GM23338 (cell line): ENCODE measurements around the gene NFKBIA. TPM values are rescaled to one million over a fixed set of nuclear protein-coding genes. Genes with fewer than 3 reads are reported as not detected.
"Not testable (repeated sequence)": the region's sequence is repeated elsewhere in the genome, so short reads cannot be mapped to it uniquely, and the experiment has no call there.

Experiments
- ATAC-seq: fragments of 200-7000 bp; cut with Tn5 transposase; 3 replicates; pipeline ENCODE4 v1.9.1; 2020
- DNase-seq: peaks from one replicate; pipeline ENCODE4 v3.0.0-alpha.2; 2015; ENCODE audit warnings: low spot score
- H2AFZ ChIP-seq: fragments of 200-600 bp; sonication (generic); 2 replicates; pipeline ENCODE4 v1.8.0; 2016; ENCODE audit warnings: antibody characterized with exemption, mild to moderate bottlenecking, moderate library complexity
- H3F3A ChIP-seq: fragments of 200-600 bp; sonication (generic); replicated peaks from 2 replicates; pipeline ENCODE4 v1.8.0; 2017; ENCODE audit warnings: antibody characterized with exemption, mixed run types, low read depth
- H3K27ac ChIP-seq: fragments of 200-600 bp; sonication (generic); 2 replicates; pipeline ENCODE4 v1.6.1; 2016; ENCODE audit warnings: low read depth
- H3K27me3 ChIP-seq: fragments of 200-600 bp; sonication (generic); 2 replicates; pipeline ENCODE4 v1.8.0; 2016; ENCODE audit warnings: mild to moderate bottlenecking, mixed run types, moderate library complexity; ENCODE audit not compliant: insufficient read depth
- H3K36me3 ChIP-seq: fragments of 200-600 bp; sonication (generic); 2 replicates; pipeline ENCODE4 v1.8.0; 2016; ENCODE audit warnings: mild to moderate bottlenecking; ENCODE audit not compliant: insufficient read depth
- H3K4me1 ChIP-seq: fragments of 200-600 bp; sonication (generic); 2 replicates; pipeline ENCODE4 v1.8.0; 2016; ENCODE audit warnings: mild to moderate bottlenecking, moderate library complexity; ENCODE audit not compliant: insufficient read depth
- H3K4me2 ChIP-seq: fragments of 200-600 bp; sonication (generic); 2 replicates; pipeline ENCODE4 v1.7.1; 2017; ENCODE audit warnings: mixed run types
- H3K4me3 ChIP-seq: fragments of 200-600 bp; sonication (generic); 2 replicates; pipeline ENCODE4 v1.6.1; 2016; ENCODE audit warnings: mixed run types
- H3K79me2 ChIP-seq: fragments of 200-600 bp; sonication (generic); replicated peaks from 2 replicates; pipeline ENCODE4 v1.8.0; 2017; ENCODE audit warnings: mild to moderate bottlenecking; ENCODE audit not compliant: insufficient read depth
- H3K9me2 ChIP-seq: fragments of 200-600 bp; sonication (generic); 2 replicates; pipeline ENCODE4 v1.8.0; 2017; ENCODE audit not compliant: insufficient read depth
- H4K20me1 ChIP-seq: fragments of 200-600 bp; sonication (generic); replicated peaks from 2 replicates; pipeline ENCODE4 v1.8.0; 2017; ENCODE audit warnings: mild to moderate bottlenecking; ENCODE audit not compliant: insufficient read depth
- H3K27ac Mint-ChIP-seq: 2 replicates; pipeline ENCODE4 v1.8.0; 2020; ENCODE audit warnings: inconsistent platforms, mild to moderate bottlenecking, moderate library complexity, mixed read lengths
- H3K27me3 Mint-ChIP-seq: 3 replicates; pipeline ENCODE4 v1.8.0; 2022; ENCODE audit warnings: low read depth, mild to moderate bottlenecking, moderate library complexity, mixed read lengths, inconsistent platforms; ENCODE audit not compliant: insufficient read depth, poor library complexity
- H3K36me3 Mint-ChIP-seq: 3 replicates; pipeline ENCODE4 v1.8.0; 2021; ENCODE audit warnings: low read depth, mild to moderate bottlenecking, inconsistent platforms, moderate library complexity, mixed read lengths
- H3K4me1 Mint-ChIP-seq: 3 replicates; pipeline ENCODE4 v1.8.0; 2020; ENCODE audit warnings: mild to moderate bottlenecking, inconsistent platforms, mixed read lengths
- H3K4me3 Mint-ChIP-seq: 3 replicates; pipeline ENCODE4 v1.8.0; 2021; ENCODE audit warnings: moderate library complexity, mild to moderate bottlenecking, inconsistent platforms, mixed read lengths
- H3K9me3 Mint-ChIP-seq: 3 replicates; pipeline ENCODE4 v1.8.0; 2020; ENCODE audit warnings: moderate library complexity, mild to moderate bottlenecking, inconsistent platforms, mixed read lengths
- EZH2phosphoT487 ChIP-seq: fragments of 200-600 bp; sonication (generic); IDR thresholded peaks from one replicate; pipeline ENCODE4 v1.8.1; 2018; ENCODE audit warnings: antibody characterized with exemption; ENCODE audit not compliant: unreplicated experiment
- NANOG ChIP-seq: IDR thresholded peaks from 2 replicates; pipeline ENCODE4 v1.6.1; 2016; ENCODE audit warnings: antibody characterized with exemption, borderline replicate concordance
- ZNF114 ChIP-seq: fragments of 250-450 bp; sonication (Bioruptor Pico); IDR thresholded peaks from 2 replicates; pipeline ENCODE4 v1.5.0; 2020; ENCODE audit warnings: mild to moderate bottlenecking, moderate library complexity
- polyA plus RNA-seq: library from polyadenylated mRNA; unstranded; fragments of >200 nt; fragmentation: Nextera tagmentation; extraction: Ambion mirVana; gene quantifications from 2 replicates; pipeline ENCODE4 v1.2.1, GENCODE V29; 2016
- total RNA-seq: library from RNA; depleted of rRNA; stranded (reverse); fragments of >200 nt; shearing (Covaris generic); gene quantifications from 2 replicates; pipeline ENCODE4 v1.2.3, GENCODE V29; 2014
- TF ChIP-seq, protein P1 (sequence below), 2 experiments: fragments of 200-600 bp in 1 of 2; sonication (generic) in 1 of 2; conservative IDR thresholded peaks; 2 replicates each; pipeline versions ENCODE4 v1.5.1 to v1.6.1; 2016 to 2017; ENCODE audit warnings: antibody characterized with exemption in 2 of 2, low read depth in 2 of 2, mild to moderate bottlenecking in 2 of 2, moderate library complexity in 1 of 2

The NFKBIA gene
- total and polyA plus RNA-seq, 2 experiments from 2014 or later: 33.4 to 41.3 TPM

DNA sequence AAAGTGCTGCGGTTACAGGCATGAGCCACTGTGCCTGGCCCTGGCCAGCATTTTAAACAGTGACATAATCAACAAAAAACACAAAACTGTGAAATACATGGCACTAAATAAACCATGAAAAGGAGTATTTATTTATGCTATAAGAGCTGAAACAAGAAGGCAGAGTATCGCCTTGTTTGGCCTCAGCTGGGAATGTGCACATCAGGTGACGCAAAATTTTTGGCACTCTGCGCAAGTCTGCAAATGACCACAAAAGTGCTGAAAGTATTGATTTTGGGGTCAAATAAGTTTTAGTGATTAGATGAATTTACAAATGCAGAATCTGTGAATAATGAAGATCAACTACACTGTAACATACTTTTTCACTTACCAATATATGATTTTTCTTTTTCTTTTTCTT is 36.6 kb upstream of the NFKBIA start:
- Histone ChIP-seq H3K9me2 (peaks cover 5% of the 10 kb centered on the region; the same call in 1 of the 2 replicates), H3K4me3 (no peak overlapping the region), H3K79me2 (no peaks in the 10 kb centered on the region), H3K4me1 (no peaks in the 10 kb centered on the region), H3K27ac (no peak overlapping the region), H3K27me3 (no peaks in the 10 kb centered on the region), H3K36me3 (no peaks in the 10 kb centered on the region), H3F3A (no peaks in the 10 kb centered on the region), H4K20me1 (no peaks in the 10 kb centered on the region), H2AFZ (no peak overlapping the region), H3K4me2 (no peak overlapping the region)
- no peak for ATAC-seq
- DNase-seq: no peak
- no peaks in the 10 kb centered on the region for H3K9me3 Mint-ChIP-seq
- H3K27me3 Mint-ChIP-seq: peaks cover 3% of the 10 kb centered on the region
- H3K36me3 Mint-ChIP-seq: no peaks in the 10 kb centered on the region
- H3K27ac Mint-ChIP-seq: no peak overlapping the region
- TF ChIP-seq, protein P1, sequence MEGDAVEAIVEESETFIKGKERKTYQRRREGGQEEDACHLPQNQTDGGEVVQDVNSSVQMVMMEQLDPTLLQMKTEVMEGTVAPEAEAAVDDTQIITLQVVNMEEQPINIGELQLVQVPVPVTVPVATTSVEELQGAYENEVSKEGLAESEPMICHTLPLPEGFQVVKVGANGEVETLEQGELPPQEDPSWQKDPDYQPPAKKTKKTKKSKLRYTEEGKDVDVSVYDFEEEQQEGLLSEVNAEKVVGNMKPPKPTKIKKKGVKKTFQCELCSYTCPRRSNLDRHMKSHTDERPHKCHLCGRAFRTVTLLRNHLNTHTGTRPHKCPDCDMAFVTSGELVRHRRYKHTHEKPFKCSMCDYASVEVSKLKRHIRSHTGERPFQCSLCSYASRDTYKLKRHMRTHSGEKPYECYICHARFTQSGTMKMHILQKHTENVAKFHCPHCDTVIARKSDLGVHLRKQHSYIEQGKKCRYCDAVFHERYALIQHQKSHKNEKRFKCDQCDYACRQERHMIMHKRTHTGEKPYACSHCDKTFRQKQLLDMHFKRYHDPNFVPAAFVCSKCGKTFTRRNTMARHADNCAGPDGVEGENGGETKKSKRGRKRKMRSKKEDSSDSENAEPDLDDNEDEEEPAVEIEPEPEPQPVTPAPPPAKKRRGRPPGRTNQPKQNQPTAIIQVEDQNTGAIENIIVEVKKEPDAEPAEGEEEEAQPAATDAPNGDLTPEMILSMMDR (conservative IDR thresholded peaks at IDR 0.05; ENCODE audit: low read depth in 2 of 2): no peak
- TF ChIP-seq EZH2phosphoT487: no peak
- no peaks in the 10 kb centered on the region for H3K4me1 Mint-ChIP-seq
- no peak overlapping the region for H3K4me3 Mint-ChIP-seq

DNA sequence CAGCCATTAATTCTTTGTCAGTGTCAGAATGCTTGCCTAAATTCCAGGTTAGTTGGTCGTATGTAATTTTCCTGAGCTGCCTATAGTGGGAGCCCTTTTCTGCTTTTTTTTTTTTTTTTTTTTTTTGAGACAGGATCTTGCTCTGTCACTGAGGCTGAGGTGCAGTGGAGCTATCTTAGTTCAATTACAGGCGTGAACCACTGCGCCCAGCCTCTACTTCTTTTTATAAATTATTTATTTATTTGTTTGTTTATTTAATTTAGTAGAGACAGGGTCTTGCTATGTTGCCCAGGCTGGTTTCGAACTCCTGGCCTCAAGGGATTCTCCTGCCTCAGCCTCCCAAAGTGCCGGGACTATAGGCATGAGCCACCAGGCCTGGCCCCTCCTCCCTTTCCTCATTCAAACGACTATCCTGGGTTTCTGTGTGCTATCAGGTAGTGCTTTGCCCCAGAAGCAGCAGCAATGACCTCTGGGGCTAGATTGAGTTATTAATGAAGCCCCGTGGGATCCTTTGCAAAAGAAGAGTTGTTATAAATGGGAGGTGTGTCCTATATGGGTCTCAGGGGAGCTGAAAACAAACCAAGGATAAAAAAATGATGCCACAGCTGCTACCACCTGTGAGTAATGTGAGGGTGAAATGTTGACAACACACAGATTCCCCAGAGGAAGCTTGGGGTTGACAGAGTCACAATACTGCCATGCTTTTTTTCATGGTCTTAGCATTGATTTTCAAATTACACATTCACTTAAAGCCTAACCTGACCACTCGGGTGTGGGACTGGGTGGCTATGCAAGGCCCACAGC is 34.6 kb upstream of the NFKBIA start:
- no peak overlapping the region for H3K4me2 ChIP-seq
- H3K9me2 ChIP-seq: no peaks in the 10 kb centered on the region
- H3K36me3 ChIP-seq: no peaks in the 10 kb centered on the region
- Mint-ChIP-seq H3K4me1 (no peaks in the 10 kb centered on the region), H3K9me3 (no peaks in the 10 kb centered on the region), H3K4me3 (no peak overlapping the region), H3K36me3 (no peaks in the 10 kb centered on the region; the same call in 2 of the 3 replicates), H3K27me3 (peaks cover 2% of the 10 kb centered on the region), H3K27ac (no peak overlapping the region)
- H2AFZ ChIP-seq: 0 out of 2 replicates have a peak overlapping the region, but pooled peaks have one; percentile 43
- peak; percentile 82 for ATAC-seq
- H3K4me1 ChIP-seq: no peaks in the 10 kb centered on the region
- no peak overlapping the region for H3K27ac ChIP-seq
- no peaks in the 10 kb centered on the region for H3K79me2 ChIP-seq
- no peaks in the 10 kb centered on the region for H3K27me3 ChIP-seq
- TF ChIP-seq, protein P1 (conservative IDR thresholded peaks at IDR 0.05; ENCODE audit: low read depth in 2 of 2): peak; percentile 59 to 70
- no peak for TF ChIP-seq NANOG
- TF ChIP-seq ZNF114 (CRISPR knock-in tag): no peak
- H3K4me3 ChIP-seq: no peak overlapping the region
- DNase-seq: peak; percentile 57
- H3F3A ChIP-seq: no peaks in the 10 kb centered on the region
- no peaks in the 10 kb centered on the region for H4K20me1 ChIP-seq

DNA sequence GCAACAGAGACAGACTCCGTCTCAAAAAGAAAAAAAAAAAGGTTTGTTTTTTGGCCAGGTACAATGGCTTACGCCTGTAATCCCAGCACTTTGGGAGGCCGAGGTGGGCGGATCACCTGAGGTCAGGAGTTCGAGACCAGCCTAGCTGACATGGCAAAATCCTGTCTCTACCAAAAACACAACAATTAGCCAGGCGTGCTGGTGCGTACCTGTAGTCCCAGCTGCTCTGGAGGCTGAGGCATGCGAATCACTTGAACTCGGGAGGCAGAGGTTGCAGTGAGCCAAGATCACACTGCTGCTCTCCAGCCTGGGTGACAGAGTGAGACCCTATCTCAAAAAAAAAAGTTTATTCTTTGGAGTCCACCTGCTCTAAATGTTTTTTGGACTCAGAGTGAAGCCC is 33.9 kb upstream of the NFKBIA start:
- not testable (repeated sequence) for H3K36me3 Mint-ChIP-seq, H2AFZ ChIP-seq, H3K4me3 Mint-ChIP-seq, H3K4me2 ChIP-seq, H3K4me3 ChIP-seq, H3K79me2 ChIP-seq, H3K9me2 ChIP-seq, H3K4me1 ChIP-seq, H3K27me3 ChIP-seq, H3K9me3 Mint-ChIP-seq, H3F3A ChIP-seq, H3K27me3 Mint-ChIP-seq, H3K27ac Mint-ChIP-seq, H4K20me1 ChIP-seq, ATAC-seq, H3K36me3 ChIP-seq, H3K4me1 Mint-ChIP-seq, DNase-seq, H3K27ac ChIP-seq
